WTC11 (cell line): ENCODE results near the gene TKTL1. TPM values are rescaled to one million over a fixed set of nuclear protein-coding genes. Genes with fewer than 3 reads are reported as not detected.

Experiments used
- ATAC-seq: fragments of 200-7000 bp; cut with Tn5 transposase; 2 replicates; pipeline ENCODE4 v1.10.0; 2021; ENCODE audit warnings: mild to moderate bottlenecking, moderate library complexity
- CTCF ChIA-PET: fragments of 300-600 bp; sonication (Branson Sonifier 250); formaldehyde crosslinking; loops from one replicate; lab custom pipeline; 2021; ENCODE audit warnings: antibody characterized with exemption; lab: Charles Lee
- POLR2A ChIA-PET: fragments of 350-600 bp; sonication (Branson Sonifier 250); formaldehyde crosslinking; loops from one replicate; lab custom pipeline; 2021; ENCODE audit warnings: antibody characterized with exemption; lab: Charles Lee
- DNase-seq: peaks from one replicate; pipeline ENCODE4 v3.0.0; 2021; ENCODE audit warnings: low spot score
- H3K27ac Mint-ChIP-seq: 2 replicates; pipeline ENCODE4 v1.8.0; 2021; ENCODE audit warnings: mixed read lengths
- H3K27me3 Mint-ChIP-seq: 2 replicates; pipeline ENCODE4 v1.8.0; 2021; ENCODE audit warnings: low read depth, mild to moderate bottlenecking, moderate library complexity, mixed read lengths
- H3K36me3 Mint-ChIP-seq: 2 replicates; pipeline ENCODE4 v1.8.0; 2021; ENCODE audit warnings: mixed read lengths
- H3K4me1 Mint-ChIP-seq: 2 replicates; pipeline ENCODE4 v1.8.0; 2022; ENCODE audit warnings: mixed read lengths
- H3K4me3 Mint-ChIP-seq: 2 replicates; pipeline ENCODE4 v1.8.0; 2021; ENCODE audit warnings: mild to moderate bottlenecking, moderate library complexity, mixed read lengths
- H3K9me3 Mint-ChIP-seq: 2 replicates; pipeline ENCODE4 v1.8.0; 2021; ENCODE audit warnings: mixed read lengths
- ARID4B ChIP-seq: sonication (generic); formaldehyde crosslinking; IDR thresholded peaks from 2 replicates; pipeline ENCODE4 v1.8.0; 2023; ENCODE audit warnings: missing genetic modification reagents, mild to moderate bottlenecking, borderline replicate concordance
- FOXP1 ChIP-seq: sonication (generic); formaldehyde crosslinking; IDR thresholded peaks from 2 replicates; pipeline ENCODE4 v1.8.0; 2022; ENCODE audit warnings: missing genetic modification reagents, mild to moderate bottlenecking, moderate library complexity, borderline replicate concordance
- RORB ChIP-seq: fragments of 250-450 bp; sonication (Bioruptor Pico); IDR thresholded peaks from 2 replicates; pipeline ENCODE4 v1.9.0; 2021; ENCODE audit warnings: mild to moderate bottlenecking
- SMAD4 ChIP-seq: sonication (generic); formaldehyde crosslinking; IDR thresholded peaks from 2 replicates; pipeline ENCODE4 v1.8.0; 2022; ENCODE audit warnings: mild to moderate bottlenecking, missing genetic modification reagents
- TCF7 ChIP-seq: sonication (generic); formaldehyde crosslinking; IDR thresholded peaks from 2 replicates; pipeline ENCODE4 v1.8.0; 2022; ENCODE audit warnings: mild to moderate bottlenecking, low read depth, missing genetic modification reagents, moderate library complexity
- TEAD1 ChIP-seq: sonication (generic); formaldehyde crosslinking; IDR thresholded peaks from 2 replicates; pipeline ENCODE4 v1.8.0; 2022; ENCODE audit warnings: mild to moderate bottlenecking, missing genetic modification reagents
- USF1 ChIP-seq: sonication (generic); formaldehyde crosslinking; IDR thresholded peaks from 2 replicates; pipeline ENCODE4 v1.8.0; 2022; ENCODE audit warnings: mild to moderate bottlenecking, missing genetic modification reagents
- ZNF219 ChIP-seq: sonication (generic); formaldehyde crosslinking; IDR thresholded peaks from 2 replicates; pipeline ENCODE4 v1.8.0; 2023; ENCODE audit warnings: missing genetic modification reagents, mild to moderate bottlenecking, borderline replicate concordance
- ZNF232 ChIP-seq: sonication (generic); formaldehyde crosslinking; IDR thresholded peaks from 2 replicates; pipeline ENCODE4 v1.8.0; 2022; ENCODE audit warnings: mild to moderate bottlenecking, missing genetic modification reagents
- ZNF512 ChIP-seq: sonication (generic); formaldehyde crosslinking; IDR thresholded peaks from 2 replicates; pipeline ENCODE4 v1.8.1; 2022; ENCODE audit warnings: missing genetic modification reagents, borderline replicate concordance
- ZNF671 ChIP-seq: fragments of 250-450 bp; sonication (Bioruptor Pico); IDR thresholded peaks from 2 replicates; pipeline ENCODE4 v1.8.0; 2021; ENCODE audit warnings: mild to moderate bottlenecking
- total RNA-seq: library from RNA; stranded (reverse); gene quantifications from 3 replicates; pipeline ENCODE4 v1.2.3, GENCODE V29; 2021
- TF ChIP-seq, protein P1 (sequence below): sonication (generic); formaldehyde crosslinking; IDR thresholded peaks from 2 replicates; pipeline ENCODE4 v1.8.0; 2022; ENCODE audit warnings: mild to moderate bottlenecking, missing genetic modification reagents
- TF ChIP-seq, protein P2 (sequence below): fragments of 250-450 bp; sonication (Bioruptor Pico); IDR thresholded peaks from 2 replicates; pipeline ENCODE4 v1.9.0; 2021; ENCODE audit warnings: moderate library complexity, mild to moderate bottlenecking, inconsistent platforms, borderline replicate concordance
- TF ChIP-seq, protein P3 (sequence below): fragments of 250-450 bp; sonication (Bioruptor Pico); IDR thresholded peaks from 2 replicates; pipeline ENCODE4 v2.1.2; 2022; ENCODE audit warnings: mild to moderate bottlenecking, moderate library complexity
- TF ChIP-seq, protein P4 (sequence below): sonication (generic); formaldehyde crosslinking; IDR thresholded peaks from 2 replicates; pipeline ENCODE4 v1.8.1; 2023; ENCODE audit warnings: mild to moderate bottlenecking, missing genetic modification reagents, moderate library complexity
- TF ChIP-seq, protein P5 (sequence below): sonication (generic); formaldehyde crosslinking; IDR thresholded peaks from 2 replicates; pipeline ENCODE4 v1.8.1; 2023; ENCODE audit warnings: mild to moderate bottlenecking, missing genetic modification reagents, moderate library complexity

TKTL1 gene
- total RNA-seq, 1 experiment from 2014 or later, result 0.46 TPM

- TF ChIP-seq, protein P1, sequence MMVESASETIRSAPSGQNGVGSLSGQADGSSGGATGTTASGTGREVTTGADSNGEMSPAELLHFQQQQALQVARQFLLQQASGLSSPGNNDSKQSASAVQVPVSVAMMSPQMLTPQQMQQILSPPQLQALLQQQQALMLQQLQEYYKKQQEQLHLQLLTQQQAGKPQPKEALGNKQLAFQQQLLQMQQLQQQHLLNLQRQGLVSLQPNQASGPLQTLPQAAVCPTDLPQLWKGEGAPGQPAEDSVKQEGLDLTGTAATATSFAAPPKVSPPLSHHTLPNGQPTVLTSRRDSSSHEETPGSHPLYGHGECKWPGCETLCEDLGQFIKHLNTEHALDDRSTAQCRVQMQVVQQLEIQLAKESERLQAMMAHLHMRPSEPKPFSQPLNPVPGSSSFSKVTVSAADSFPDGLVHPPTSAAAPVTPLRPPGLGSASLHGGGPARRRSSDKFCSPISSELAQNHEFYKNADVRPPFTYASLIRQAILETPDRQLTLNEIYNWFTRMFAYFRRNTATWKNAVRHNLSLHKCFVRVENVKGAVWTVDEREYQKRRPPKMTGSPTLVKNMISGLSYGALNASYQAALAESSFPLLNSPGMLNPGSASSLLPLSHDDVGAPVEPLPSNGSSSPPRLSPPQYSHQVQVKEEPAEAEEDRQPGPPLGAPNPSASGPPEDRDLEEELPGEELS, result no peak
These were observed 74.9 kb downstream of the TKTL1 start (continued) for GRCh38 chrX:154370300-154371016.

DNA sequence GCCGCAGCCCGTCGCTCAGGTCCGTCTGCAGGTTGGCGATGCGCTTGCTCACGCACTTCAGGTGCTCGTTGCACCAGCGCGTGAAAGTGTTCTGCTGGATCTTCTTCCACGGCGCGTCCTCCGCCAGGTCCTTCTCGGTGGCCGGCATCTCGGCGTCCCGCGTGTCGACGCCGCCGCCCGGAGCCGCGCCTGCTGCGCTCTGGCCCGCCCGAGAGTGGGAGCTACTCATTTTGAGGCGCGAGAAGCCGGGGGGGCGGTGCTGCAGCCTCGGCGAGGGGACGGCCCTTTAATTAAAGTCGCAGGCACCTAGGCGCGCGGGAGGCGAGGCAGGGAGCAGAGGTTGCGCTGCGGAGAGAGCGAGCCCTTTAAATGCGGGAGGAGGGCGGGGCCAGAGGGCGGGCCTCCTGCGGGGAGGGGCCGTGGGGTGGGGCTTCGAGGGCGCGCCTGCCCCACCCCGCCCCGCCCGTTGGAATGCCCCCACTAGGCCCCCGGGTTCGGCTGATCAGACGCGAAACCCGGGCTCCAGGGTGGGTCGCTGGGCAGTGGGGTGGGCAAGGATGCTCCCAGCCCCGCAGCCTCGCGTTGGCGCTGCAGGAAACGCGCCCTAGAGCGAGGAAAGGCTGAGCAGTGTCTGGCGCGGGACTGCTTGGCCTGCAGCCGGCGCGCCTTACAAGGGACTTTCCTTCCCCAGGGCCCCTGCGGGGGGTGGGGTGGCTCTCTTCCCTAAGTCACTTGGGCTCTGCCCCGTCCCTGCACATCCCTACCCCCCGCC, 75.6 kb downstream of the TKTL1 start:
- peak; percentile 40 for ATAC-seq
- TF ChIP-seq USF1 (no peak), TCF7 (no peak), RORB (CRISPR knock-in tag) (no peak), ZNF512 (no peak), ARID4B (no peak; the same call in 1 of the 2 replicates), SMAD4 (no peak), ZNF219 (CRISPR knock-in tag) (no peak), ZNF671 (CRISPR knock-in tag) (no peak), ZNF232 (0 out of 2 replicates have a peak, but pooled peaks have one; percentile 19), FOXP1 (CRISPR knock-in tag) (peak; percentile 37), TEAD1 (CRISPR knock-in tag) (no peak; the same call in 1 of the 2 replicates)
- TF ChIP-seq, protein P2, sequence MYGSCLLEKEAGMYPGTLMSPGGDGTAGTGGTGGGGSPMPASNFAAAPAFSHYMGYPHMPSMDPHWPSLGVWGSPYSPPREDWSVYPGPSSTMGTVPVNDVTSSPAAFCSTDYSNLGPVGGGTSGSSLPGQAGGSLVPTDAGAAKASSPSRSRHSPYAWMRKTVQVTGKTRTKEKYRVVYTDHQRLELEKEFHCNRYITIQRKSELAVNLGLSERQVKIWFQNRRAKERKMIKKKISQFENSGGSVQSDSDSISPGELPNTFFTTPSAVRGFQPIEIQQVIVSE (CRISPR knock-in tag), result no peak
- TF ChIP-seq, protein P3, sequence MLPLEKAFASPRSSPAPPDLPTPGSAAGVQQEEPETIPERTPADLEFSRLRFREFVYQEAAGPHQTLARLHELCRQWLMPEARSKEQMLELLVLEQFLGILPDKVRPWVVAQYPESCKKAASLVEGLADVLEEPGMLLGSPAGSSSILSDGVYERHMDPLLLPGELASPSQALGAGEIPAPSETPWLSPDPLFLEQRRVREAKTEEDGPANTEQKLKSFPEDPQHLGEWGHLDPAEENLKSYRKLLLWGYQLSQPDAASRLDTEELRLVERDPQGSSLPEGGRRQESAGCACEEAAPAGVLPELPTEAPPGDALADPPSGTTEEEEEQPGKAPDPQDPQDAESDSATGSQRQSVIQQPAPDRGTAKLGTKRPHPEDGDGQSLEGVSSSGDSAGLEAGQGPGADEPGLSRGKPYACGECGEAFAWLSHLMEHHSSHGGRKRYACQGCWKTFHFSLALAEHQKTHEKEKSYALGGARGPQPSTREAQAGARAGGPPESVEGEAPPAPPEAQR, result no peak
- TF ChIP-seq, protein P4, sequence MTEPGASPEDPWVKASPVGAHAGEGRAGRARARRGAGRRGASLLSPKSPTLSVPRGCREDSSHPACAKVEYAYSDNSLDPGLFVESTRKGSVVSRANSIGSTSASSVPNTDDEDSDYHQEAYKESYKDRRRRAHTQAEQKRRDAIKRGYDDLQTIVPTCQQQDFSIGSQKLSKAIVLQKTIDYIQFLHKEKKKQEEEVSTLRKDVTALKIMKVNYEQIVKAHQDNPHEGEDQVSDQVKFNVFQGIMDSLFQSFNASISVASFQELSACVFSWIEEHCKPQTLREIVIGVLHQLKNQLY (CRISPR knock-in tag), result no peak
- TF ChIP-seq, protein P5, sequence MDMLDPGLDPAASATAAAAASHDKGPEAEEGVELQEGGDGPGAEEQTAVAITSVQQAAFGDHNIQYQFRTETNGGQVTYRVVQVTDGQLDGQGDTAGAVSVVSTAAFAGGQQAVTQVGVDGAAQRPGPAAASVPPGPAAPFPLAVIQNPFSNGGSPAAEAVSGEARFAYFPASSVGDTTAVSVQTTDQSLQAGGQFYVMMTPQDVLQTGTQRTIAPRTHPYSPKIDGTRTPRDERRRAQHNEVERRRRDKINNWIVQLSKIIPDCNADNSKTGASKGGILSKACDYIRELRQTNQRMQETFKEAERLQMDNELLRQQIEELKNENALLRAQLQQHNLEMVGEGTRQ (CRISPR knock-in tag), result no peak

More for the DNA sequence above, 75.6 kb downstream of the TKTL1 start:
- Mint-ChIP-seq H3K4me3 (peak overlapping the region; percentile 75), H3K9me3 (no peaks in the 10 kb centered on the region), H3K4me1 (peaks cover 11% of the 10 kb centered on the region), H3K36me3 (peaks cover 19% of the 10 kb centered on the region), H3K27me3 (peaks cover 6% of the 10 kb centered on the region), H3K27ac (0 out of 2 replicates have a peak overlapping the region, but pooled peaks have one; percentile 45)
- ChIA-PET POLR2A (interaction anchor here (0.6 to 1.0 kb wide), 4 partner anchors 9 to 443 kb away, joined by 3 to 13 read pairs (median 6); partner anchors contain the start of genes EMD, PLXNA3 and RPL10), CTCF (no interaction called here)
- DNase-seq, result peak; percentile 89
